IPS-18c (cell line): ENCODE data around the gene CBLB.

Experiments used
- H3K4me3 ChIP-seq: 2 replicates; pipeline ENCODE4 v1.7.0; 2013; ENCODE audit warnings: low read depth, mild to moderate bottlenecking, low read length, moderate library complexity; ENCODE audit not compliant: insufficient read depth
- H3K9me3 ChIP-seq: one replicate; pipeline ENCODE4 v1.6.1; 2013; ENCODE audit warnings: mild to moderate bottlenecking, low read length, moderate library complexity; ENCODE audit not compliant: control insufficient read depth, insufficient read depth

CBLB gene

DNA sequence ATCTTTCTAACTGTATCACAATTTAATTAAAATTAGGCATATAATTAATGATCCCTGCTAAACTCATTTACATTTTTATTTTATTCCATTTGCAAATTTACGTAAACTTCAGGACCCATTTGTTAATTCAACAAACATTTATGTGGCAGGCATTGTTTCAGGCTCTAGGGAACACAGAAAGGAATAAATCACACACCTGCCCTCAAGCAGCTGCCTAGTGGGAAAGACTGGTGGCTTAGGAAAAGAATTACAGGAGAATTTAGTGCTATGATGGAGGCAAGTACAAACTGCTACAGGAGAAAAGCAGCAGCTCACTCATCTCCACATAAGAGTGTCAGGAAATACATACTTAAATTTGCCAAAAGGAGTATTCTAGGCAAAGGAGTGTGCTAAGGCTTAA, 11.2 kb downstream of the CBLB start:
- H3K4me3 ChIP-seq = no peak overlapping the region
- H3K9me3 ChIP-seq = no peaks in the 10 kb centered on the region

DNA sequence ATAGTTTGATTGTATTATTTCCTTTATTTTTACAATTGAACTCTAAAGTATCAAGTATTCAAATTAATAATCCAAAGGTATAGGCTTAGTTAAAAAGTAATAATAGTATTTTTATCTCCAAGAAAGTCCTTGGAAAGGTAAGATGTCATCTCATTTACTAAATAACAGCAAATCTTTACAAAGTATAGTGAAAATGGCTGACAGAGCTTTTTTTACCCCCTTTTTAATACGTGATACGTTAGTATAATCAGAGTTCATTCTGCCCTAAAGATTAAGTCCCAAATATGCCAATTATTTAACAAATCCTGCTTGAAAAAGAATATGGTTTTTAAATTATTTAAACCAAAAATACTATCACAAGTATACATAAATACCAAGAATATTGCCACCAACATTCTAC, 12.2 kb downstream of the CBLB start:
- Histone ChIP-seq H3K4me3 (no peak overlapping the region), H3K9me3 (no peaks in the 10 kb centered on the region)

DNA sequence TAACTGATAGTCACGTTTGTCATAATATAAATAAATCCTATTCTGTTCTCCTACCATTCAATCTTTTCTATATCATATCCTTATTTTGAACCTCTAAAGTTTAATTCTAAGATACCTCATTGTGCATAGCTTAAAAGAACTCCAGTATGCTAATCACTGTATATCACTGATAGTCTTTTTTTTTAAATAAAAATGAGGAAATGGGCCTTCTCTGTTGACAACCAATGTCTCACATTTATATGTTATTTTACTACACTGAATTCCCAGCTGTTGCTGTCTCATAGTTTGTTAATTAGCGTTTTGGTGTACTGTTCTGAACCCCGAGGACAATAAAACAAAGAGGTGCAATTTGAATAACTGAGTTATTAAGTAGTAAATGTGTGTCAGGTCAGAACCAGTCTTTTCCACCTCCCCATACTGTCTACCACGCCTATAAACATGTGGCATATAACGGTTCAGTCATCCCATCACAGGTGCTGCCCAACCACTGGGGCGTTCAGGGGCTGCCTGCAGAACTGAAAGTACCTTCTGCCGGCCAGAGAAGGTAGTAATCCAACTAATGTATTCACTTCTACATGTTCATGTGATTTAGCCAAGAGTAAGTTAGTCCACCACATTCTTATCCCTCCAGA, 14.9 kb downstream of the CBLB start:
- Histone ChIP-seq H3K9me3 (no peaks in the 10 kb centered on the region), H3K4me3 (no peak overlapping the region)

DNA sequence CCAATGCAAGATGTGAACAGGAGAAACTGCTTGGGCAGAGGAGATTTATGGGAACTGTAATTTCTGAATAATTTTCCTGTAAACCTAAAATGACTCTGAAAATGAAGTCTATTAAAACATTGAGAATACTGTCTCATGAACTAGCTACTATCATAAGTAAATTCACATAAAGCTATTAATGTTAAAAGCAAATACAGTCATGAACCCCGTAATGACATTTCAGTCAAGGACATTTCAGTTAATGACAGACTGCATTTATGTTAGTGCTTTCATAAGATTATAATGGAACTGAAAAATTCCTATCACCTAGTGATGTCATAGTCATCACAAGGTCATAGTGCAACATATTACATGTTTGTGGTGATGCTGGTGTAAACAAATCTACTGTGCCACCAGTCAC, 17.2 kb downstream of the CBLB start:
- Histone ChIP-seq H3K9me3 (no peaks in the 10 kb centered on the region), H3K4me3 (no peak overlapping the region)

DNA sequence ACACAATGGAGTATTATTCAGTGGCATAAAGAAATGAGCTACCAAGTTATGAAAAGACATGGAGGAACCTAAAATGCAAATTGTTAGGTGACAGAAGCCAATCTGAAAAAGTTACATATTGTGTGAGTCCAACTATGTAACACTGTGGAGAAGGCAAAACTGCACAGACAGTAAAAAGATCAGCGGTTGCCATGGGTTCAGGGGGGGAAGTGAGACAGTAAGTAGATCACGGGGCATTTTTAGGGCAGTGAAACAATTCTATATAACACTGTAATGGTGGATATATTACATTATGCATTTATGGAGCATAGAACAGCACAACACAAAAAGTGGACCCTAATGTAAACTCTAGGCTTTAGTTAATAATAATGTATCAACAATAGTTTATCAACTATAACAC, 17.6 kb downstream of the CBLB start:
- no peaks in the 10 kb centered on the region for H3K9me3 ChIP-seq
- no peak overlapping the region for H3K4me3 ChIP-seq

DNA sequence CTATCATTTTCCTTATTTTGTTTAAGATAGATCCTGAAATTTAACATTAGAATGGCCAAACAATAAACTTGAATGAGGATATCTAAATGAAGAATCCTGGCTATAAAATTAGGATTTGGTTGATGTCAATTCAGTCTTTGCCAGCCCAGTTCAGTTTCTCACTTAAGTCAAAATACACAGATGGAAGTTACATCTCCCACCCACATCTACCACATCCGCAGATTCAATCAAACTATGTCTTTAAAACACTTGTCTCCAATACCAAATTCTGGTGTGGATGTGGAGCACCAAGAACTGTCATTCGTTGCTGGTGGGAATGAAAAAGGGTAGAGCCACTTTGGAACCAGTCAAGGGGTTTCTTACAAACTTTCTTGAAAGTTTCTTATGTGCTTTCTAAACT, 18.2 kb downstream of the CBLB start:
- no peaks in the 10 kb centered on the region for H3K9me3 ChIP-seq
- H3K4me3 ChIP-seq = no peak overlapping the region

DNA sequence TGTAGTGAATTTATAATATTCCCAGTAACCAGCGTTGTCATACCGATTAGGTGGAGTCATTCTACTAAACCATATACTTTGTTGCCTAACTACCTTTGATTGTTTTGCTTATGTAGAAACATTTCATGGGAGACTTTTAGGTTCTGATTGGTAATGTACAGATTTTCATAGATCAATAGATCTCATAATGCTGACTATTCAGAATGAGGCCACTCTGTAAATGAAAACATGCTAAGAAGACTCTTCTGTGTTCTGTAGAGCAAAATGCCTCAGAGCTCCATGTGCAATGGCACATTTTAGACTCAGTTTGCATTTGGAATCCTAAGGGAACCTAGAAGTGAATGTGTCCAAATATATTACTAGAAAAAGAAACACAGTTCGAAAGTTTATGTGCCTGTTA, 20.0 kb downstream of the CBLB start:
- no peak overlapping the region for H3K4me3 ChIP-seq
- H3K9me3 ChIP-seq = no peaks in the 10 kb centered on the region

DNA sequence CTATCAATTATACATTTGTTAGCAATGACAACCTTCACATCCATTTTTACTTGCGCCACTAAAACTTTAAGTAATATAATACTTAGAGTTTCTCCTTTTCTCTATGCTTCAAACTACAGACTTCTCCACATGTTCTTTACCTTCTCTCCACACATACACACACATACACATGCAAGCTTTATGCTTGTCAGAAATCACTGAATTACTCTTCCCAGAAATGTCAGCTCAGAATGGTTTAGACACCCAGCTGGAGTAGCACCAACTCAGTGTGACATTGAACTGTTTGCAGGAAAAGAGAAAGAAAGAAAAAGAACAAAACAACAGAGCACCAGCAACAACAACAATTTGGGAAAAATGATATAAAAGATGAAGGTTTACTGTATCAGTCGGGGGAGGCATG, 20.9 kb downstream of the CBLB start:
- no peak overlapping the region for H3K4me3 ChIP-seq
- no peaks in the 10 kb centered on the region for H3K9me3 ChIP-seq

DNA sequence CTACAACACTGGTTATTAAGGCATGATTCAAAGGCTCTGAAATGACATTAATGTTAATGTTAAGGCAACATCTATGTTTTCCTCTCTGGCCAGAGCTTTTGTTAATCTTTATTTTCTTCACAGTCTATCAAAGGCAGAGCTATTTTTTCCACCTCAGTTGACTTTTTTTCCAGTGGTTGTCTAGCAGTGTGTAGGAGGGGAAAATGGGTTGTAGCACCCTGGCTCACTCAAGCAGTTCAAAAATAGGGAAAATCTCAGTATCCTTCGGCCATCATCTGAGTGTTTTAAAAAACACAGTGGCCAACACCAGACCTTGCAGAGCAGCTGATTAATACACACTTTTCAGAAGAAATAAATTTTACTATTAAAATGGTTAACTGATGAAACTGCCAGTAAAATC, 21.4 kb downstream of the CBLB start:
- no peak overlapping the region for H3K4me3 ChIP-seq
- no peaks in the 10 kb centered on the region for H3K9me3 ChIP-seq

DNA sequence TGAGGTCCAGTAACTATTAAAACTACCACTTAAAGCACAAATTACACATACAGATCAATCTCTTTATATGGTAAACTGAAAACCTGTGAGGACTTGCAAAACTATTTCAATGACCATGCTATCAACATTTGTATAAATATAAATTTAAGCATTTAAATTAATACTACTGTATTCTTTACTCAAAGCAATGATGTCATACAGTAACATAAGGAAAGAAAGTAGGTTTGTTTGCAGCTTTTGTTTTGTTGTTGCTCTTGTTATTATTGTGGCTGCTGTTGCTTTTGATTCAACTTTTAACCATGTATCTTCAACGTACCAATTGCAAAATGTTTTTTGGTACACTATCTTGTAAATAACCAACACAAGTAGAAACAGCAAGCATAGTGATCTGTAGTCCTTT, 22.0 kb downstream of the CBLB start:
- H3K4me3 ChIP-seq = no peak overlapping the region
- no peaks in the 10 kb centered on the region for H3K9me3 ChIP-seq

DNA sequence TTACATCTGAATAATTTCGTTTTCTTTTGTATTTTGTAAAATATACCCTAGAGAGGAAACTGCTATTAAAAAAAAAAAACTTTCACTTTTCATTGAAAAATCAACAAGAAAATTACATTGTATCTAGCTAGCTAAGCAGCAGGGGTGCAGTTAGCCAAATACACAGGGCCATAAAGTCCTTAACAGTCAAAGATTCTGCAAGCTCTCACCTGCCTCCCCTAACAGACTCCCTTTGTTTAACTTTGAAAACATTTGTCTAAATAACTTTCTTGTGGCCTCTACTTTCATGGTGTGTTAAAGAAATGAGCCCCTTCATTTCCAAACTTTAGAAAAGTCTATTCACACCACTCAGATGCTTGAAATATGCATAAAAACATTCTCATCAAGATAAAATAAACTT, 23.3 kb downstream of the CBLB start:
- Histone ChIP-seq H3K9me3 (no peaks in the 10 kb centered on the region), H3K4me3 (no peak overlapping the region)

DNA sequence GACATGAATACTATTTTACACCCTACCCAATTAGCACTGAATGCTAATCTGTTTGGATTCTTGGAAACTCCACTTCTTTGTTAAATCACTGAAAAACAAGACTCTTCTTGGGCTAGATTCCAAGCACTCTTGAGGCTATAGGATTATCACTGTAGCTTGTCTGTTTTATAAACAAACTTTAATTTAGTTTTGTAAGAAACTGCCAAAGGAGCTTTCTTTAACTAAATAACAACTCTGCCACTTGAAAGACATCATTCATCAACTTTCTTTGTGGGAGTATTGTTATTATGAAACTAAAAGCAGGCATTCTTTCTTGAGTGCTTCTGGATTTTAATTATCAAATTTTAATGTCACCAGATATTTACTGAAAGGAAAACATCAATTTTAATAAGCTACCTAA, 24.1 kb downstream of the CBLB start:
- H3K9me3 ChIP-seq = no peaks in the 10 kb centered on the region
- no peak overlapping the region for H3K4me3 ChIP-seq

DNA sequence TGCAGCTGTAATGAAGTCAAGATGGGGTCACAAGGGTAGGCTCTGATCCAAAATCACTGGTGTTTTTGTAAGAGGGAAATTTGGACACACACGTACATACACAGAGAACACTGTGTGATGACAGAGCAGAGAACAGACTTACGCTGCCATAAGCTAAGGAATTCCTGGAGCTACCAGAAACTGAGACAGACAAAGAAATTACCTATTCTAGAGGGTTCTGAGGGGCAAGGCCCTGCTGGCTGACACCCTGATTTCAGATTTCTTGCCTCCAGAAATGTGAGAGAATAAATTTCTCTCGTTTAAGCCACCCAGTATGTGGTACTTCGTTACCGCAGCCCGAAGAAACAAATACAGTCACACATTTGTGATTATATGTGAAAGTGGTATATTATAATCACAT, 24.8 kb downstream of the CBLB start:
- Histone ChIP-seq H3K9me3 (no peaks in the 10 kb centered on the region), H3K4me3 (no peak overlapping the region)

DNA sequence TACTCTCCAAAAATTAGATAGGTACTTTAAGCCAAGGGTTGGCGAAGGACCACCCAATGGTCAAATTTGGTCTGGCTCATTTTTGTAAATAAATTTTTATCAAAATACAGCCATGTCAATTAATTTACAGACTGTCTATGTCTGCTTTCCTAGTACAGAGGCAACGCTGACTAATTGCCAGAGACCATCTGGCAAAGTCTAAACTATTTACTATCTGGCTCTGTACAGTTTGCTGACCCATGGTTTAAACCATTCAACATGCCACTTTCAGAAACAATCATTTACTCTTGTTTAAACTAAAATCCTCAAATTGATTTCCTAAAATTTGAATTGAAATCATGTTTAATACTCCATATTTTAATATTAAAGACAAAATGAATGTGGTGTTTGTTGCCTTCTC, 25.9 kb downstream of the CBLB start:
- Histone ChIP-seq H3K4me3 (no peak overlapping the region), H3K9me3 (no peaks in the 10 kb centered on the region)

DNA sequence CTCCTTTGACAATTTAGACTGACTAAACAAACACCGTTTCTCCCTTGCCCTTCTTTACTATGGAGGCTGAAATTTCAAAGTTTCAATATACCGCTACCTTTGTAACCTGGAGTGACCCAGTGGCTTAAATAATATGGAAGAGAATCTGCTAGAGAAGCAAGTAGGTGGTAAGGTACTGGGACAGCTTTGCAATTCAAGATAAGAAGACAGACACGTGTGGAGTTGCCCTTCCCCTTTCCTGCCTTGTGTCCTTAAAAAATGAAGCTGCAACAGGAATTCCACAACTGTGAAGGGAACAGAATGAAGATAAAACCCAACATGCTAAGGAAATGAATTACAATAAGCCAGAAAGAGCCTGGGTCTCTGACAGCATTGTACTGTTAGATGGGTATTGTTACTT, 26.4 kb downstream of the CBLB start:
- Histone ChIP-seq H3K9me3 (no peaks in the 10 kb centered on the region), H3K4me3 (no peak overlapping the region)

DNA sequence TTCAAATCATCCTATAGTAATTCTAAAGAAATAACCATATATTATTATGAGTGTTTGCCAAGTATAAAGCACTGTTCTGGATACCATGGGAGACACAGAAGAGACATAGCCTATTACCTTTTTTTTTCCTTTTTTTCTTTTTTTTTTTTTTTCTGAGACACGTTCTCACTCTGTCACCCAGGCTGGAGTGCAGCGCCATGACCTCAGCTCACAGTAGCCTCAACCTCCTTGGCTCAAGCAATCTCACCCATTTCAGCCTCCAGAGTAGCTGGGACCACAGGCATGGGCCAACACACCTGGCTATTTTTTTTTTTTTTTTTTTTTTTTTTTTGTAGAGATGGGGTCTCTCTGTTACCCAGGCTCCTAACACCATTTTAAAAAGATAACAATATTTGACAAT, 30.9 kb downstream of the CBLB start:
- H3K4me3 ChIP-seq = no peak overlapping the region

DNA sequence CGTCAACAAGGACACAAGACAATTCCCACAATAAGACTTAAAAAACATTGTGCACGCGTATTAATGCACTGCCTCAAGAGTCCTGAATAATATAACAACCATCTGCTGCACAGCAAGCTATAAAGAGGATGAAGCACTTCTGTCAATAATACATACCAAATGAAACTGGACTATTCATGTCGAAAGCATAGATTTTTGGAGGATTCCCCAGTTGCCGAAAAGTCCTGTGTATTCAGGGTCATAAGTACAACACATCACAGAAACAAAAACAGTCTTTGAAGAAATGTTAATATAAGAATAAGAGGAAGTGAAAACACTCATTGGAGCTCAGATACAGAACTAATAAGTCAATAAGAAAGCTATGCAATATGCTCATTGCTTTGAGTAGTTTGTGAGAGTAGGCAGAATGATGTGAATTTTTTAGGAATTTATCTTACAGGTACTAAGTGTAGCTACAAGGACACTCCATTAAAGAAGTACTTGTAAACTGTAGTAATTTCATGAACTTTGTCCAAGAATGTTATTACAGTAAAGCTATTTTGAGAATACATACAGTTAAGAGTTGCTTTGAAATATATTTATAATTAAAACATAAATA, 31.6 kb downstream of the CBLB start:
- no peaks in the 10 kb centered on the region for H3K9me3 ChIP-seq
- H3K4me3 ChIP-seq = no peak overlapping the region

More for the DNA sequence above, 30.9 kb downstream of the CBLB start:
- H3K9me3 ChIP-seq = no peaks in the 10 kb centered on the region

DNA sequence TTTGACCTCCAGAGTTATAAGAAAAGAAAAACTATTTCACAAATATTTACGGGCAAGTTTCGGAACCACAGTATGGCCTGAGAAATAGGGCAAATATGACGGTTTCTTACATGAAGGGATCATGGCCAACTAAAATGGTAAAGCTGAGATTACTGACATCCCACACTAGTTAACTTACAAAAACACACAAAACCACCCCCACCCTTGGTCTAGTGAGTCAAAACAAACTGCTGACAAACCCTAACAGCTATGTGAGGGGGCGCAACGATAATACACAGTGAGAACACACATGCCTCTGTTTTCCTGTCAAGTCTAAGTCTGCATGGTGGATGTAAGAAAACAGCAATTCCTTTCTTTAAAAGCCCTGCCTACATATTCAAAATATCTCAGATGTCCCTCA, 32.3 kb downstream of the CBLB start:
- Histone ChIP-seq H3K4me3 (no peak overlapping the region), H3K9me3 (no peaks in the 10 kb centered on the region)

DNA sequence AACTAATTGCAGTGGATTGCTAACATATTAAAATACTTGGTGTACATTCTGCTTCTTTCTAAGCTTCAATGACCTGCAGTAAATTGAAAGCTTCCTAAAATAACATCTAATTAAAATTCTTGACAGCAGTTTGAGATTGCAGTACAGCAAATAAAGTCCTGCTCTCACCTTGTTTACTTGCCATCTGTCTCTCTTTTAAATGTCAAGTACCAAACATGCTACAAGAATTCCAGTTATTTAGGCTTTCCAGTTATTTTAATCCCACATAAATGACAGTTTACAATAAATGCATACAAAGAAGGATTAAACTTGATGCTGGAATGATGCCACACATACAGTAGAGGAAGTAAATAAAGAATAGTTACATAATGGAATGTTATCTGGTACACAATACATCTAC, 33.2 kb downstream of the CBLB start:
- no peak overlapping the region for H3K4me3 ChIP-seq

More for the DNA sequence above, 33.2 kb downstream of the CBLB start:
- no peaks in the 10 kb centered on the region for H3K9me3 ChIP-seq
